ENCODE results near the gene ADARB2.

DNA sequence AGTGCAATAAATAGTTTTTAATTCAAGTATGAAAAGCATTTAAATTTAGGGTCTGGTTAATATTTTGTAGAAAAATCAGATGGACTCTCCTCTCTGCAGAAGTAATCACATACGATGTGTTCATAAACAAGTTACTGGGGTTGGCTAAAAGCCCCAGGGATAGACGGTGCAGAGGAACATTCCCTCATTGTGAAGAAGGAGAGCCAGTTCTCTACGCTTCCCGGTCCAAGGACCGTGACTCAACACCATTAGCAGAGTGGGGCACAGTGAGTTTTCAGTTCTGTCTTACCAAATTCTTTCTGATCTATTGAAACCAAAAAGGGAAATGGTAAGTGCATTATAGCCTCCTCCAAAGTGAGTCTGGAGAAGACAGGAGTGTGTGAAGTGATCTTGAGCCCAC lies 353.3 kb downstream of the ADARB2 start:
- TF ChIP-seq, protein P1, sequence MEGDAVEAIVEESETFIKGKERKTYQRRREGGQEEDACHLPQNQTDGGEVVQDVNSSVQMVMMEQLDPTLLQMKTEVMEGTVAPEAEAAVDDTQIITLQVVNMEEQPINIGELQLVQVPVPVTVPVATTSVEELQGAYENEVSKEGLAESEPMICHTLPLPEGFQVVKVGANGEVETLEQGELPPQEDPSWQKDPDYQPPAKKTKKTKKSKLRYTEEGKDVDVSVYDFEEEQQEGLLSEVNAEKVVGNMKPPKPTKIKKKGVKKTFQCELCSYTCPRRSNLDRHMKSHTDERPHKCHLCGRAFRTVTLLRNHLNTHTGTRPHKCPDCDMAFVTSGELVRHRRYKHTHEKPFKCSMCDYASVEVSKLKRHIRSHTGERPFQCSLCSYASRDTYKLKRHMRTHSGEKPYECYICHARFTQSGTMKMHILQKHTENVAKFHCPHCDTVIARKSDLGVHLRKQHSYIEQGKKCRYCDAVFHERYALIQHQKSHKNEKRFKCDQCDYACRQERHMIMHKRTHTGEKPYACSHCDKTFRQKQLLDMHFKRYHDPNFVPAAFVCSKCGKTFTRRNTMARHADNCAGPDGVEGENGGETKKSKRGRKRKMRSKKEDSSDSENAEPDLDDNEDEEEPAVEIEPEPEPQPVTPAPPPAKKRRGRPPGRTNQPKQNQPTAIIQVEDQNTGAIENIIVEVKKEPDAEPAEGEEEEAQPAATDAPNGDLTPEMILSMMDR (IDR thresholded peaks at IDR 0.05), result no peak
- no peak for TF ChIP-seq POLR2A (IDR thresholded peaks at IDR 0.05)

Data from testis (tissue), 2 donors.